Stimulated activated CD4-positive, alpha-beta T cell treated with anti-CD3 and anti-CD28 coated beads, Interleukin-1b, Interleukin-23, amount 100 ng/mL, for 1 hour (primary cell): ENCODE results near the gene JMJD8.
"Not testable (repeated sequence)": the region's sequence is repeated elsewhere in the genome, so short reads cannot be mapped to it uniquely, and the experiment has no call there.

Experiments used
- DNase-seq, 2 donors: peaks; one replicate each; pipeline ENCODE4 v3.0.0-alpha.2; 2020; ENCODE audit warnings: low read depth in 2 of 2

JMJD8 gene

DNA sequence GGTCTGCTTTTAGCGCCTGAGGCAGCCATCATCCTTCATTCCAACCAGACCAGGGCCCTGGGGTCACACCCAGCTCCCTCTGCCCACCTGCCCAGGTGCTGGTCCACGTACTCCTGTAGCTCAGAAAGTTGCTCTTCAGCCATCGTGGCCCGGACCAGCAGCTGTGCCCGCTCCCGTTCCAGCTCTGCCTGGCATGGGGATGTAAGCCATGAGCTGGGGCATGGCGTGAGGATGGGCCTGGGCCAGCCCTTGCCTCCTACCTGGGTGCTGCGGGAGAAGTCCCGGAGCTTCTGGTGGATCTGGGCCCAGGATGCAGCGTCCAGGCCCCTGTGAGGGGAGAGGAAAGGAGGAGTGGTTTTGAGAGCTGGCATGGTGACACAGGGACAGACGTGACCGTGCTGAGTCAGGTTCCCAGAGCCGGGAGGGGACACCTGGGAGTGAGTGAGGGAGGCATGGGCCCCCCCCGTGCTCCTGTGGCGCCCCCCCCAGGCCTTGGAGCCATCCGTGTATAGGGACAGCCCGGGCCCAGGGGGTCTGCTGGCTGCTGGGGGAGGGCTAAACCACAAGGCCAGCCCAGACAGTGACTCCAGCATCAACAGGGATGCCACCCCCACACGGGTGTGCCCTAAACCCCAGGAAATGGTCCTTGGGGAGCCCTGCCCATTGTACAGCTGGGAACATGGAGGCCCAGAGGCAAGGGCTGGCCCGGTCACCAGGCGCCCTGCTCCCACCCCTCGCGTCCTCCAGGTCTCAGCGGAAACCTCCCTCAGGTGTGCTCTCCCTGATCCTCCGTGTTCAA is 38.9 kb upstream of the JMJD8 start:
- DNase-seq: no peak

DNA sequence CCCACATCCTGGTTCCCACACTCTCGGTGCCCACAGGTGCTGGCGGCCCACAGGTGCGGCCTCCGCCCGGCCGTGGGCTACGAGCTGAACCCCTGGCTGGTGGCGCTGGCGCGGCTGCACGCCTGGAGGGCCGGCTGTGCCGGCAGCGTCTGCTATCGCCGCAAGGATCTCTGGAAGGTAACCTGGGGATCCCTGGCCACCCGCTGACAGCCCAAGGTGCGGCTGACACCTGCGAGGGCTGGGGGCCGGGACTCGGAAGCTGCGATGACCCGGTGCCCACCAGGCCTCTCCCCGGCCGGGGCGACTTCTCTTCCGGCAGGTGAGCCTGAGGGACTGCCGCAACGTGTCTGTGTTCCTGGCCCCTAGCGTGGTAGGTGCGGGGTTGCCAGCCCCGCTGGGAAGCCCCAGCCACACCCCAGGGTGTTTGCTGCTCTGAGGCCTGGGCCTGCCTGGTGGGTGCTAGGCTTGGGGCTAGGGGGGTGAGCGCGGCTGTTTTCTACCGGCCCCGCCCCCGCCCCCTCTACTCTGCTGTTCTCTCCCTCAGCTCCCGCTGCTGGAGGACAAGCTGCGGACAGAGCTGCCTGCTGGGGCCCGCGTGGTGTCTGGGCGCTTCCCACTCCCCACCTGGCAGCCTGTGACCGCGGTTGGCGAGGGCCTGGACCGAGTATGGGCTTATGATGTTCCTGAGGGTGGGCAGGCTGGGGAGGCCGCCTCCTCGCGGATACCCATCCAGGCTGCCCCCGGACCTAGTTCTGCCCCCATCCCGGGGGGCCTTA is 37.8 kb upstream of the JMJD8 start:
- DNase-seq: no peak

DNA sequence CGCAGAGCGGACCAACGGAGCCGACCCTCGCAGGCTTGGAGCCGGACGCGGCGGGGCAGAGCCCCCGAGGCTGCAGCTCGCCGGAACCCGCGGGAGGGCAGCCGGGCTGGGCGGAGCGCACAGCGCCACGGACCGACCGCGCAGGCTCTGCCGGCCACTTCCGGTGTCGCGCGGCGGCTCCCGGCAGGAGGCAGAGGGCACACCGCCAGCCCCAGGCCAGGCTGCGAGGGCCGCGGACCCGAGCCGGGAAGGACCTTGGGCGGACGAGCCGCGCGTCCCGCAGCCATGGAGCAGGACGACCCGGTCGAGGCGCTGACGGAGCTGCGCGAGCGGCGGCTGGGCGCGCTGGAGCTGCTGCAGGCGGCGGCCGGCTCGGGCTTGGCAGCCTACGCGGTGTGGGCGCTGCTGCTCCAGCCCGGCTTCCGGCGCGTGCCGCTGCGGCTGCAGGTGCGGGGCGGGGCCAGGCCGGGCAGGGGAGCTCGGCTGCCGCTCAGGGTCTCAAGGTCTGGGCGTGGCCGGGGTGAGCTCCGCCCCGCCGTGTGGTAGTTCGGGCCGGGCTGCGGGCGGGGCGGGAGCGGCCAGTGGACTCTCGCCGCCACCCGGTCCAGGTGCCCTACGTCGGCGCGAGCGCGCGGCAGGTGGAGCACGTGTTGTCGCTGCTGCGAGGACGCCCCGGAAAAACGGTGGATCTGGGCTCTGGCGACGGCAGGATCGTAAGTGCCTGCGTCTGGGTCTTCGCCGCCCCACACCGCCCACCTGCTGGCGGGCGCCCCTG is 37.0 kb upstream of the JMJD8 start, which contains the start of gene ANTKMT:
Gene ANTKMT, plus strand, starts transcription at position 157 of the 775 bp plus-strand sequence. Its CDS starts 129 bp downstream, at position 286.
- DNase-seq: peak in 1 of 2 donors; percentile 32

- no peak for DNase-seq
Measured at GRCh38 chr16:720447-720989, 36.4 kb upstream of the JMJD8 start.

GRCh38 chr16:719815-720446 is 35.8 kb upstream of the JMJD8 start:
- no peak for DNase-seq

DNA sequence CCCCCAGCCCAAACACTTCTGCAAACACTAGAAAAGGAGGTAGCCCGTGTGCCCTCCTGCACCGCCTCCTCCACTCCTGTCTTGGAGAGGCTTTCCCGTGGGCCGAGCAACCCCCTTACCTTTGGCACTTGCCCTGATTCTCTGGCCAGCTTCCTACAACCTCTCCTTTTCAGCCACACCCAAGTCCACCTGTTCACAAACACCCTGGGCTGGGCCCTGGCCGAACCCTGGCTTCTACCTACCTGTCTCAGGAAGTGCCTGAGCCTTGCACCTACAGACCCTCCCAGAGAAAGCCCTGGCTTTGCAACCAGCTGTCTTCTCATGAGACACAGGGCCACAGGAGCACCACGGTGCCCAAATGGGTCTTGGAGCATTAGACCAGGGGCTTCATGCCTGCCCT is 34.8 kb upstream of the JMJD8 start:
- DNase-seq: no peak

DNA sequence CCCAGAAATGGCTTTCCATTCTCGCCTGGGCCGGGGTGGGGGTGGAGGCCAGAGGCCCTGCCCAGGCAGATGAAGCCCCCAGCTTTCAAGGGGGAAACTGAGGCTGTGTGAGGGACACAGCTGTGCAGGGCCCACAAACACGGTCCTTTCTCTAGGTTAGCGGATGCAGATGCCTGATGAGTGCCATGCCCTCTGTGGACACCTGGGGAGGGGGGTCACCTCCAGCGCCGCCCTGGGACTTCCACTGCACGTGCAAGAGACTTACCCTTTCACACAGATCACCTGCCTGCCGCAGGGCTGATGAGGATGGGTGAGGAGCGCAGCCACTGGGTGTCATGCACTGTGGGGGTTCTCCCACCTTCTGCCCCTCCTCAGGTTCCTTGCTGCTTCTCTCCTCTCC is 34.3 kb upstream of the JMJD8 start:
- no peak for DNase-seq

GRCh38 chr16:717450-718245 is 33.5 kb upstream of the JMJD8 start:
- no peak for DNase-seq

DNA sequence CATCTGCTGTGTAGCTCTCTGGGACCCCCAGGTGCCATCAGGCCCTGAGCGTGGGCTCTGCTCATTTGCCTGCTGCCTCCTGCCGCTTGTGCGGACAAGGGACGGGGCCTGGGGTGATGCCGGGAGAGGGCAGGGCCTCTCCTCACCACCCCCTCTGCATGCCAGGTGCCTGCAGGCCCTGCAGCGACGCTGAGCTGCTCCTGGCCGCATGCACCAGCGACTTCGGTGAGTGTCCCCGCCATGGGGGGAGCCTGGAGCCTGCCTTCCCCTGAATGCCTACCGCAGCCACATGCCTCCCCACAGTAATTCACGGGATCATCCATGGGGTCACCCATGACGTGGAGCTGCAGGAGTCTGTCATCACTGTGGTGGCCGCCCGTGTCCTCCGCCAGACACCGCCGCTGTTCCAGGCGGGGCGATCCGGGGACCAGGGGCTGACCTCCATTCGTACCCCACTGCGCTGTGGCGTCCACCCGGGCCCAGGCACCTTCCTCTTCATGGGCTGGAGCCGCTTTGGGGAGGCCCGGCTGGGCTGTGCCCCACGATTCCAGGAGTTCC is 32.7 kb upstream of the JMJD8 start:
- DNase-seq: no peak

- DNase-seq: no peak
Measured at GRCh38 chr16:716200-716568, 32.0 kb upstream of the JMJD8 start.

DNA sequence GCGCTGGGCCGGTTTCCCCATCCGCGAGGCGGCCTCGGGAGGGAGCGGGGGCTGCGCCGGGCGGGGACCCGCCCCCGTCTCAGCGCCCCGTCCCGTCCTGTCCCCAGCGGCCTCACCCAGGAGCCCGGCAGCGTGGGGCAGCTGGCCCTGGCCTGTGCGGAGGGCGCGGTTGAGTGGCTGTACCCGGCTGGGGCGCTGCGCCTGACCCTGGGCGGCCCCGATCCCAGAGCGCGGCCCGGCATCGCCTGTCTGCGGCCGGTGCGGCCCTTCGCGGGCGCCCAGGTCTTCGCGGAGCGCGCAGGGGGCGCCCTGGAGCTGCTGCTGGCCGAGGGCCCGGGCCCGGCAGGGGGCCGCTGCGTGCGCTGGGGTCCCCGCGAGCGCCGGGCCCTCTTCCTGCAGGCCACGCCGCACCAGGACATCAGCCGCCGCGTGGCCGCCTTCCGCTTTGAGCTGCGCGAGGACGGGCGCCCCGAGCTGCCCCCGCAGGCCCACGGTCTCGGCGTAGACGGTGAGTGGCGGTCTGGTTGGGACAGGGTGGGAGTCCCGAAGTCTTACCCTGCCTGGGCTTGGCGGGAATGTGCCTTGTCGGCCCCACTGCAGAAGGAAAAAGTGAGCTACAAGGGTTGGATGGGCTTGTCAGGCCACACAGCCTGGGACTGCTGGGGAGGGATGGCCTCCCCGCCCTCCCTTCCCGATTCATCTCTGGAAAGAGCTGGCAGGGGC is 31.5 kb upstream of the JMJD8 start:
- DNase-seq: no peak

DNA sequence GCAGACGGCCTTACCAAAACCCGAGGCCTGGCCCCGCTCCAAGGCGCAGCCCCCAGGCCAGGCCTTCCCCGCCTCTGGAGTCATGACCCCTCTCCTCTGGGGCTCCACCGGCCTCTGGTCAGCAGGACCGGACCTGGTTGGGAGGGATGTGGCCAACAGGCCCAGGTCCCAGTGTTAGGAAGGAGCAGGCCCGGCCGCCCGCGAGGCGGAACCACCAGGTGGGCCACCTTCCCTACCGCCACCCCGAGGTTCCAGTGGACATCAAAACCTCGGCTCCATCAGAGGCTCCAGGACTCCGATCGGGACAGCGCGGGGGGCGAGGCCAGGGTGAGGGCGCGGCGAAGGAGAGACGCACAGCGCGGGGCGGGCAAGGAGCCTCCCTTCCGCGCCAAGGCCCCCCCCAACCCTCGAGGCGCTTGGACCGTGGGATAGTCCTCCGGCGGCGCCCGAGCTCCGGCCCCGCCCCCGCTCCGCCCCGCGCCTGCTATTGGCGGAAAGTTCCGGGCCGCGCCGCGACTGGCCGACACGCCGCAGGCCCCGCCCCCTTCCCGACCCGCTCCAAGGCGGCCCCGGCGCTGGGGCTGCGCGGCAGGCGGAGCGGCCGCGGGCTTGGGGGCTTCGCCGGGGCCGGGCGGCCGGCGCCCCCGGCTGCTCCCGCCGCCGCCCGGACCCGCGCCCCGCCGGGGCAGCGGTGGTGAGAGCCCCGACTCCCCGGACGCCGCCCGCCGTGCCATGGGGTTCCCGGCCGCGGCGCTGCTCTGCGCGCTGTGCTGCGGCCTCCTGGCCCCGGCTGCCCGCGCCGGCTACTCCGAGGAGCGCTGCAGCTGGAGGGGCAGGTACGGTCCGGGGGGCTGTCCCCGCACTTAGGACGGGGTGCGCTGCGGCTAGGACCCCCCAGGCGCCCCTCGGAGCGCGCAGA is 30.7 kb upstream of the JMJD8 start, which contains the start of gene METRN:
Gene METRN, plus strand, starts transcription at position 561 of the 919 bp plus-strand sequence. Its CDS starts 172 bp downstream, at position 733.
- DNase-seq: peak; percentile 75 to 90

- no peak for DNase-seq
Measured at GRCh38 chr16:714079-714478, 29.9 kb upstream of the JMJD8 start.

DNA sequence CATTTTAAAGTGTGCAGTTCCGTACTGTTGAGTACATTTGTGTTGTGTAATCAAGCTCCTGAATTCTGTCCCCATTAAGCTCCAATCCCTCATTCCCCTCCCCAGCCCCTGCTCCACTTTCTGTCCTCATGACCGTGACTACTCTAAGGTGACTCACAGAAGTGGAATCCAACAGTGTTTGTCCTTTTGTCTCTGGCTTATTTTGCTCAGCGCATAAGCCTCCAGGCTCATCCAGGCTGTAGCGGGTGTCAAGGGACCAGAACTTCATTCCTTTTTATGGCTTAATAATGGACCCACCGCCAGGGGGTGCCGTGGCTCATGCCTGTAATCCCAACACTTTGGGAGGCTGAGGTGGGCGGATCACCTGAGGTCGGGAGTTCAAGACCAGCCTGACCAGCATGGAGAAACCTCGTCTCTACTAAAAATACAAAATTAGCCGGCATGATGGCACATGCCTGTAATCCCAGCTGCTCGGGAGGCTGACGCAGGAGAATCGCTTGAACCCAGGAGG is 28.7 kb upstream of the JMJD8 start:
- not testable (repeated sequence) for DNase-seq

DNA sequence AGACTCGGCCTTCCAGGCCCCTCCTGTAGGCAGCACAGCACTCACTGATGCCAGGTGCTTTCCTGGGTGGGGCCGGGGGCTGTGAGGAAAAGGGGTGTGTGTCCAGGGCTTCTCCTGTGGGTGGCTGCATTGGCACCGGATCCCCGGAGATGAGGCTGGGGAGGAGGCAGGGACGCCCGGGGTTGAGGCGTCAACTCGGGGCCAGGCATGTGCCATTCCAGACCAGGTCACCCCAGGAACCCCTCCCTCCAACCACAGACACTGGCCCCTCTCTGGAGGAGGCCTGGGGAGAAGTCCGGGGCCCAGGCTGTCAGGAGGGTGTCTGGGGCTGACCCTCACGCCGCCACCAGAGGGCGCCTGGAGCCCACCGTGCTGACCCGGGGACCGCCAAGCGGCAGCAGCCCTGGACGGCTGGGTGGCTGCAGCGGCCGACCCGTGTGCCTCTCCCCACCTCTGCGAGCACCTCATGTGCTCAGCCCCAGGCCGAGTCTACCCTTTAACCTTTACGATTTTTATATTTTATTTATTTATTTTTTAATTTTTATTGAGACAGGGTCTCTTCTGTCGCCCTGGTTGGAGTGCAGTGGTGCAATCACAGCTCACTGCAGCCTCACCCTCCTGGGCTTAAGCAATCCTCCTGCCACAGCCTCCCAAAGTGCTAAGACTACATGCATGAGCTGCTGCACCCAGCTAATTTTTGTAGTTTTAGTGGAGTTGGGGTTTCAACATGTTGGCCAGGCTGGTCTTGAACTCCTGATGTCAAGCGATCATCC is 27.6 kb upstream of the JMJD8 start:
- DNase-seq: peak in 1 of 2 donors; percentile 74

- no peak for DNase-seq
Measured at GRCh38 chr16:711084-711483, 26.9 kb upstream of the JMJD8 start.

DNA sequence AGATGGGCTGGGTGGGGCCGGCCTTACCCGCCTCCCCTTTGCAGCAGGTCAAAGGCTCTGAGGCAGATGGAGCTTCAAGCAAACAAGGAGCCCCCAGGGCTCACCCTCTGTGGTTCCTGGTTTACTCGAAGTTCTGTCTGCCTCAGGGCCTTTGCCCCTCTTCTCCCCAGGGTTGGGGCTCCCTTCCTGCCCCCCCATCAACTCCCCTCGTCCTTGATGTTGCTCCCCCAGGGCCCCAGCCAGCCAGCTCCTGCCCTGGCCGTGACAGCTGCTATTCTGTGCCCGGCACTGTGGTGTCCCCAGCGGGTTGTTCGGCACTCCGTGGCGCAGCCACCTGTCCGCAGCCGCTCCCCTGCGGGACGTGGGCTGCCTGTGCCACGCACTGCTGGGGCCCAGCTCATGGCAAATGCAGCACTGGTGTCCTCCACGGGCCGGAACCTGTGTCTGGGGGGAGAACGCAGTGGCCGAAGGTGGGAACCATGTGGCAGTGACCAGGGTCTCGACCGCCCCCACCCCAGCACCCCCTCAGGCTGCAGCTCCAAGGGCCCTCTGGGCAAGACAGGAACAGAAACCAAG is 26.5 kb upstream of the JMJD8 start:
- no peak for DNase-seq
